ENCODE measurements around the gene CLASP2. TPM values are rescaled to one million over a fixed set of nuclear protein-coding genes. Genes with fewer than 3 reads are reported as not detected.

Gene CLASP2
- total RNA-seq, 4 donors from 2014 or later, result 64.2 to 115 (median 92.1) TPM

- WGBS, 2 donors, result 0% methylated on average over 4 to 18 of the region's 26 CpGs
- DNase-seq, result no peak
- intact Hi-C loops (cut with DNase I), result no loop called here
- peak overlapping the region; percentile 66 to 91 (median 90) for H3K4me3 ChIP-seq (replicated peaks in 1 of 3)
- TF ChIP-seq, protein P1, sequence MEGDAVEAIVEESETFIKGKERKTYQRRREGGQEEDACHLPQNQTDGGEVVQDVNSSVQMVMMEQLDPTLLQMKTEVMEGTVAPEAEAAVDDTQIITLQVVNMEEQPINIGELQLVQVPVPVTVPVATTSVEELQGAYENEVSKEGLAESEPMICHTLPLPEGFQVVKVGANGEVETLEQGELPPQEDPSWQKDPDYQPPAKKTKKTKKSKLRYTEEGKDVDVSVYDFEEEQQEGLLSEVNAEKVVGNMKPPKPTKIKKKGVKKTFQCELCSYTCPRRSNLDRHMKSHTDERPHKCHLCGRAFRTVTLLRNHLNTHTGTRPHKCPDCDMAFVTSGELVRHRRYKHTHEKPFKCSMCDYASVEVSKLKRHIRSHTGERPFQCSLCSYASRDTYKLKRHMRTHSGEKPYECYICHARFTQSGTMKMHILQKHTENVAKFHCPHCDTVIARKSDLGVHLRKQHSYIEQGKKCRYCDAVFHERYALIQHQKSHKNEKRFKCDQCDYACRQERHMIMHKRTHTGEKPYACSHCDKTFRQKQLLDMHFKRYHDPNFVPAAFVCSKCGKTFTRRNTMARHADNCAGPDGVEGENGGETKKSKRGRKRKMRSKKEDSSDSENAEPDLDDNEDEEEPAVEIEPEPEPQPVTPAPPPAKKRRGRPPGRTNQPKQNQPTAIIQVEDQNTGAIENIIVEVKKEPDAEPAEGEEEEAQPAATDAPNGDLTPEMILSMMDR (IDR thresholded peaks at IDR 0.05), result no peak
- TF ChIP-seq POLR2A (IDR thresholded peaks at IDR 0.05), result no peak
- H3K27ac ChIP-seq, result peak overlapping the region; percentile 96 to 100 (median 98)
- no peaks in the 10 kb centered on the region for H3K9me3 ChIP-seq
- H3K4me1 ChIP-seq, result peaks cover 8 to 10% of the 10 kb centered on the region in 2 donors
- H3K27me3 ChIP-seq, result no peaks in the 10 kb centered on the region
- no peaks in the 10 kb centered on the region for H3K36me3 ChIP-seq
Measured at GRCh38 chr3:33717616-33717865, 513 bp downstream of the CLASP2 start.

DNA sequence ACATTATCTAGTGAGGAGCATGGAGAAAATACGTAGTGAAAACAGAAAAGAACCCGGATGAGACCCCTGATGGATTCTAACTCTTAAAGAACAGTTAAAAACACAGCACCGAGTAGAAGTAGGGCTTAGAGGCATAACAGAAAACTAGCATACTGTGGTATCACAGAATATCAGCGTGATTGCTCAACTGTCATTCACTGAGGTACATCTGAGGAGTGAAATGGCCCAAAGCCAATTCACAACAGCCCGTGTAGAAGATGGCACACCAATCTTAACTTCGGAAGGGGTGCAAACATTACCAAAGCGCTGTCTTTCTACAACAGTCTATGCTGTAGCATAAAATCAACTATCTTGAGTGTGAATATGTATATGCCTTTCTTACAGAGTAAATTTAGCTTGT, 1.8 kb downstream of the CLASP2 start:
- DNase-seq, result no peak
- H3K4me3 ChIP-seq (replicated peaks in 1 of 3), result no peak overlapping the region
- peaks cover 8 to 10% of the 10 kb centered on the region in 2 donors for H3K4me1 ChIP-seq
- 44 to 47% methylated on average over 7 of the region's 7 CpGs for WGBS, 2 donors
- TF ChIP-seq, protein P1 (IDR thresholded peaks at IDR 0.05), result no peak
- no peak for TF ChIP-seq POLR2A (IDR thresholded peaks at IDR 0.05)
- intact Hi-C loops (cut with DNase I), result no loop called here
- no peaks in the 10 kb centered on the region for H3K27me3 ChIP-seq
- no peaks in the 10 kb centered on the region for H3K36me3 ChIP-seq
- no peaks in the 10 kb centered on the region for H3K9me3 ChIP-seq
- no peak overlapping the region for H3K27ac ChIP-seq

GRCh38 chr3:33711100-33711499, 7.0 kb downstream of the CLASP2 start:
- intact Hi-C loops (cut with DNase I), result no loop called here
- WGBS, 2 donors, result 96 to 97% methylated on average over 3 of the region's 3 CpGs

GRCh38 chr3:33706056-33706455, 12.0 kb downstream of the CLASP2 start:
- Histone ChIP-seq H3K4me3 (replicated peaks in 1 of 3) (no peak overlapping the region), H3K27ac (no peak overlapping the region), H3K9me3 (no peaks in the 10 kb centered on the region), H3K36me3 (no peaks in the 10 kb centered on the region), H3K27me3 (no peaks in the 10 kb centered on the region), H3K4me1 (no peaks in the 10 kb centered on the region)
- TF ChIP-seq, protein P1 (IDR thresholded peaks at IDR 0.05), result no peak
- no peak for TF ChIP-seq POLR2A (IDR thresholded peaks at IDR 0.05)
- intact Hi-C loops (cut with DNase I), result no loop called here
- WGBS, 2 donors, result 95 to 96% methylated on average over 6 of the region's 6 CpGs
- DNase-seq, result no peak

More at GRCh38 chr3:33711100-33711499, 7.0 kb downstream of the CLASP2 start:
- no peak for DNase-seq
- Histone ChIP-seq H3K9me3 (no peaks in the 10 kb centered on the region), H3K36me3 (no peaks in the 10 kb centered on the region), H3K4me3 (replicated peaks in 1 of 3) (no peak overlapping the region), H3K27me3 (no peaks in the 10 kb centered on the region), H3K4me1 (peaks cover 3% of the 10 kb centered on the region in 2 donors), H3K27ac (no peak overlapping the region)
- TF ChIP-seq, protein P1 (IDR thresholded peaks at IDR 0.05), result no peak
- TF ChIP-seq POLR2A (IDR thresholded peaks at IDR 0.05), result no peak

- no peak for DNase-seq
- no peaks in the 10 kb centered on the region for H3K9me3 ChIP-seq
- H3K27ac ChIP-seq, result no peak overlapping the region
- H3K36me3 ChIP-seq, result no peaks in the 10 kb centered on the region
- H3K4me3 ChIP-seq (replicated peaks in 1 of 3), result no peak overlapping the region
- H3K27me3 ChIP-seq, result no peaks in the 10 kb centered on the region
- no peaks in the 10 kb centered on the region for H3K4me1 ChIP-seq
- TF ChIP-seq POLR2A (IDR thresholded peaks at IDR 0.05), result no peak
- TF ChIP-seq, protein P1 (IDR thresholded peaks at IDR 0.05), result no peak
- WGBS, 2 donors, result 94 to 95% methylated on average over 3 of the region's 3 CpGs
- intact Hi-C loops (cut with DNase I), result no loop called here
Measured at GRCh38 chr3:33704891-33705290, 13.2 kb downstream of the CLASP2 start.

Measured in thyroid gland (tissue), 4 donors.